IMR-90 (cell line): ENCODE results near the gene FTO. TPM values are rescaled to one million over a fixed set of nuclear protein-coding genes. Genes with fewer than 3 reads are reported as not detected.

Experiments
- ATAC-seq: fragments of 200-7000 bp; cut with Tn5 transposase; 2 replicates; pipeline ENCODE4 v1.9.1; 2020; ENCODE audit warnings: low read depth, mild to moderate bottlenecking, moderate library complexity
- BruUV-seq: library from RNA; stranded (reverse); fragments of 400-500 nt; replicated peaks from 2 replicates; lab custom pipeline; 2021; lab: Mats Ljungman, UMichigan
- CTCF ChIA-PET: fragments of 300-600 bp; formaldehyde crosslinking; extraction: SDS; loops from one replicate; lab custom pipeline; 2021; ENCODE audit warnings: antibody characterized with exemption; lab: Yijun Ruan, JAX
- POLR2A ChIA-PET: fragments of 300-600 bp; sonication (Branson Sonifier 250); formaldehyde crosslinking; loops from one replicate; lab custom pipeline; 2022; ENCODE audit warnings: antibody characterized with exemption; ENCODE audit not compliant: unreplicated experiment; lab: Charles Lee
- DNase-seq: peaks from one replicate; pipeline ENCODE4 v3.0.0; 2013
- H2AFZ ChIP-seq: replicated peaks from 2 replicates; pipeline ENCODE3; 2013; ENCODE audit warnings: low read length, mild to moderate bottlenecking; ENCODE audit not compliant: poor library complexity
- H2AK5ac ChIP-seq: 2 replicates; pipeline ENCODE4 v1.6.1; 2013; ENCODE audit warnings: low read depth, low read length, inconsistent platforms
- H2AK9ac ChIP-seq: replicated peaks from 2 replicates; pipeline ENCODE3; 2013; ENCODE audit warnings: mild to moderate bottlenecking, low read depth, low read length, moderate library complexity; ENCODE audit not compliant: poor library complexity
- H2BK120ac ChIP-seq: 2 replicates; pipeline ENCODE4 v1.6.1; 2013; ENCODE audit warnings: low read depth, low read length, inconsistent platforms
- H2BK15ac ChIP-seq: 3 replicates; pipeline ENCODE4 v1.6.1; 2013; ENCODE audit warnings: low read depth, low read length, inconsistent platforms
- H2BK20ac ChIP-seq: 2 replicates; pipeline ENCODE4 v1.6.1; 2013; ENCODE audit warnings: low read depth, mild to moderate bottlenecking, inconsistent platforms, low read length, moderate library complexity
- H2BK5ac ChIP-seq: 2 replicates; pipeline ENCODE4 v1.6.1; 2013; ENCODE audit warnings: mild to moderate bottlenecking, low read depth, low read length, inconsistent platforms; ENCODE audit not compliant: poor library complexity, severe bottlenecking
- H3K14ac ChIP-seq: replicated peaks from 2 replicates; pipeline ENCODE4 v1.6.1; 2013; ENCODE audit warnings: low read depth, low read length, inconsistent platforms
- H3K18ac ChIP-seq: 2 replicates; pipeline ENCODE4 v1.6.1; 2013; ENCODE audit warnings: low read depth, low read length, control low read depth
- H3K23ac ChIP-seq: 2 replicates; pipeline ENCODE4 v1.6.1; 2013; ENCODE audit warnings: low read depth, low read length, inconsistent platforms
- H3K27ac ChIP-seq: 2 replicates; pipeline ENCODE4 v1.5.1; 2013; ENCODE audit warnings: mild to moderate bottlenecking, control low read depth, low read length; ENCODE audit not compliant: insufficient read depth
- H3K27me3 ChIP-seq: 2 replicates; pipeline ENCODE4 v1.6.1; 2013; ENCODE audit warnings: low read length; ENCODE audit not compliant: control insufficient read depth, insufficient read depth
- H3K36me3 ChIP-seq: 2 replicates; pipeline ENCODE4 v1.6.1; 2013; ENCODE audit warnings: low read length, mixed read lengths; ENCODE audit not compliant: control insufficient read depth, insufficient read depth
- H3K4ac ChIP-seq: 2 replicates; pipeline ENCODE4 v1.6.1; 2013; ENCODE audit warnings: low read depth, low read length, inconsistent platforms
- H3K4me1 ChIP-seq: 2 replicates; pipeline ENCODE4 v1.6.1; 2013; ENCODE audit warnings: low read length, mixed read lengths; ENCODE audit not compliant: control insufficient read depth, insufficient read depth
- H3K4me2 ChIP-seq: 2 replicates; pipeline ENCODE4 v1.6.1; 2013; ENCODE audit warnings: low read depth, mild to moderate bottlenecking, control low read depth, low read length, moderate library complexity
- H3K4me3 ChIP-seq: 2 replicates; pipeline ENCODE4 v1.5.1; 2013; ENCODE audit warnings: low read depth, mild to moderate bottlenecking, control low read depth, low read length, moderate library complexity; ENCODE audit not compliant: insufficient read depth
- H3K56ac ChIP-seq: 2 replicates; pipeline ENCODE4 v1.6.1; 2013; ENCODE audit warnings: low read length, inconsistent platforms; ENCODE audit not compliant: insufficient read depth; ENCODE audit errors: extremely low read depth
- H3K79me1 ChIP-seq, 2 experiments: 2 replicates each; pipeline ENCODE4 v1.6.1; 2013; ENCODE audit warnings: low read length in 2 of 2, inconsistent platforms in 1 of 2, low read depth in 1 of 2
- H3K9ac ChIP-seq: 2 replicates; pipeline ENCODE4 v1.6.1; 2013; ENCODE audit warnings: low read depth, low read length, control low read depth
- H3K9me1 ChIP-seq: 2 replicates; pipeline ENCODE4 v1.6.1; 2013; ENCODE audit warnings: low read length, inconsistent platforms; ENCODE audit not compliant: insufficient read depth
- H3K9me3 ChIP-seq: 2 replicates; pipeline ENCODE4 v1.6.1; 2013; ENCODE audit warnings: low read length; ENCODE audit not compliant: control insufficient read depth, insufficient read depth
- H4K20me1 ChIP-seq: 2 replicates; pipeline ENCODE4 v1.6.1; 2013; ENCODE audit warnings: low read length, inconsistent platforms; ENCODE audit not compliant: insufficient read depth
- H4K5ac ChIP-seq: 2 replicates; pipeline ENCODE4 v1.6.1; 2013; ENCODE audit warnings: mild to moderate bottlenecking, low read depth, low read length, control low read depth
- H4K8ac ChIP-seq, 2 experiments: 2 replicates each; pipeline ENCODE4 v1.6.1; 2013; ENCODE audit warnings: low read depth in 2 of 2, low read length in 2 of 2, control low read depth in 1 of 2, inconsistent platforms in 1 of 2
- H4K91ac ChIP-seq: 2 replicates; pipeline ENCODE4 v1.6.1; 2013; ENCODE audit warnings: low read depth, low read length, inconsistent platforms; ENCODE audit not compliant: insufficient read depth
- BHLHE40 ChIP-seq: fragments of 150-350 bp; IDR thresholded peaks from 2 replicates; pipeline ENCODE4 v1.6.1; 2016; ENCODE audit warnings: mild to moderate bottlenecking, low read depth, low read length
- CHD1 ChIP-seq: IDR thresholded peaks from 2 replicates; pipeline ENCODE4 v1.6.1; 2012; ENCODE audit warnings: low read depth, low read length, improper control_type of control experiment
- POLR2A ChIP-seq: IDR thresholded peaks from 2 replicates; pipeline ENCODE4 v1.6.1; 2012; ENCODE audit warnings: mild to moderate bottlenecking, low read depth, low read length
- RCOR1 ChIP-seq: IDR thresholded peaks from 2 replicates; pipeline ENCODE4 v1.6.1; 2012; ENCODE audit warnings: mild to moderate bottlenecking, low read length, improper control_type of control experiment; ENCODE audit not compliant: insufficient replicate concordance
- RFX5 ChIP-seq: IDR thresholded peaks from 2 replicates; pipeline ENCODE4 v1.8.0; 2012; ENCODE audit warnings: low read depth, mild to moderate bottlenecking, low read length, moderate library complexity
- whole genome bisulfite sequencing, 2 experiments: methylation state at CpG; one replicate each; pipeline versions ENCODE4 v1.1.5 to v1.1.7; 2013; ENCODE audit warnings: missing lambda C conversion rate in 2 of 2; ENCODE audit not compliant: insufficient read length in 1 of 2; ENCODE audit errors: extremely low coverage in 2 of 2; 5-methylcytosine and 5-hydroxymethylcytosine counted together
- dilution Hi-C: fragments of 300-500 bp; cut with HindIII; formaldehyde crosslinking; loops from one replicate; pipeline ENCODE4 v1.14.3; 2018; ENCODE audit warnings: low sequenced_read_pairs; ENCODE audit not compliant: unreplicated experiment
- in situ Hi-C: fragments of 300-500 bp; cut with MboI; formaldehyde crosslinking; loops from 3 replicates; pipeline ENCODE4 v1.14.3; 2019; ENCODE audit warnings: low sequenced_read_pairs, inconsistent platforms, mixed read lengths
- intact Hi-C: fragments of 100-400 bp; cut with micrococcal nuclease; formaldehyde crosslinking; loops from 2 replicates; pipeline ENCODE4 v1.10.0; 2022
- polyA plus RNA-seq, 3 experiments: library from polyadenylated mRNA; depleted of rRNA; stranded (reverse); fragments of >200 nt; gene quantifications; 2 replicates each; pipeline ENCODE4 v1.2.3, GENCODE V29; 2012; ENCODE audit warnings: low replicate concordance in 1 of 3
- total RNA-seq: library from RNA; depleted of rRNA; stranded (reverse); fragments of >200 nt; gene quantifications from 2 replicates; pipeline ENCODE4 v1.2.3, GENCODE V29; 2012

Gene FTO
- total and polyA plus RNA-seq, 2 of the 4 experiments (the other 2 are of a cell fraction), result 70.3 to 132 TPM

GRCh38 chr16:53914736-53915135 is 210.8 kb downstream of the FTO start:
- POLR2A ChIA-PET, result no interaction called here
- no peak overlapping the region for H4K8ac ChIP-seq
- no CpG with 5 or more reads among the region's 3 CpGs for WGBS, 2 experiments
- no peaks in the 10 kb centered on the region for H3K9me3 ChIP-seq
- no peak overlapping the region for H2BK20ac ChIP-seq
- H3K4ac ChIP-seq, result no peak overlapping the region
- peaks cover 10% of the 10 kb centered on the region for H3K4me1 ChIP-seq
- intact Hi-C loops (no loop called here), dilution Hi-C loops (no loop called here), in situ Hi-C loops (no loop called here)
- BruUV-seq, result no TSS peak
- H4K20me1 ChIP-seq, result no peaks in the 10 kb centered on the region
- H3K14ac ChIP-seq, result no peak overlapping the region
- no peaks in the 10 kb centered on the region for H3K36me3 ChIP-seq
- H3K56ac ChIP-seq, result no peak overlapping the region
- H2AFZ ChIP-seq, result no peak overlapping the region
- H2BK15ac ChIP-seq, result no peak overlapping the region
- H3K79me1 ChIP-seq, result peaks cover 17 to 23% of the 10 kb centered on the region in 2 experiments; a peak in 3 of 4 replicates
- H3K4me3 ChIP-seq, result no peak overlapping the region
- CTCF ChIA-PET, result no interaction called here
- no peak overlapping the region for H2AK9ac ChIP-seq
- no peak overlapping the region for H3K9ac ChIP-seq
- H4K91ac ChIP-seq, result no peak overlapping the region
- TF ChIP-seq RFX5 (no peak), CHD1 (no peak), POLR2A (no peak), RCOR1 (no peak), BHLHE40 (no peak)
- no peak overlapping the region for H2AK5ac ChIP-seq
- H3K27ac ChIP-seq, result no peak overlapping the region
- no peak overlapping the region for H4K5ac ChIP-seq
- ATAC-seq, result no peak
- no peak overlapping the region for H3K18ac ChIP-seq
- no peak overlapping the region for H3K23ac ChIP-seq
- H3K9me1 ChIP-seq, result peaks cover 14% of the 10 kb centered on the region
- H3K4me2 ChIP-seq, result no peak overlapping the region
- no peak overlapping the region for H2BK120ac ChIP-seq
- H3K27me3 ChIP-seq, result no peaks in the 10 kb centered on the region
- DNase-seq, result no peak
- H2BK5ac ChIP-seq, result no peak overlapping the region
